Gastroesophageal sphincter (tissue), 4 donors: ENCODE results near the gene TSPAN8. TPM values are rescaled to one million over a fixed set of nuclear protein-coding genes. Genes with fewer than 3 reads are reported as not detected.

Source experiments
- ATAC-seq: fragments of 150-250 bp; one replicate; pipeline ENCODE4 v1.9.1; 2016; ENCODE audit warnings: mild to moderate bottlenecking, moderate library complexity
- H3K27ac ChIP-seq, 4 donors: fragments of 200-600 bp; sonication (generic) in 3 of 4; 1 replicate in 3 of 4; 2 replicates in 1 of 4; pipeline ENCODE4 v1.5.1; 2016 to 2019
- H3K27me3 ChIP-seq: fragments of 200-600 bp; sonication (generic); one replicate; pipeline ENCODE4 v1.5.1; 2019
- H3K36me3 ChIP-seq, 2 donors: fragments of 200-600 bp; sonication (generic); one replicate each; pipeline ENCODE4 v1.5.1; 2019; ENCODE audit warnings: control low read depth in 1 of 2
- H3K4me1 ChIP-seq, 3 donors: fragments of 200-600 bp; sonication (generic); 1 replicate in 2 of 3; 2 replicates in 1 of 3; pipeline ENCODE4 v1.5.1; 2016 to 2019; ENCODE audit warnings: control low read depth in 2 of 3
- H3K4me3 ChIP-seq, 2 donors: fragments of 200-600 bp; sonication (generic); one replicate each; pipeline ENCODE4 v1.5.1; 2019; ENCODE audit warnings: mild to moderate bottlenecking in 1 of 2, moderate library complexity in 1 of 2
- H3K9me3 ChIP-seq, 3 donors: fragments of 200-600 bp; sonication (generic); one replicate each; pipeline ENCODE4 v1.5.1; 2017 to 2019; ENCODE audit warnings: control low read depth in 2 of 3
- CTCF ChIP-seq, 4 experiments: fragments of 200-600 bp in 2 of 4; fragments of 450-650 bp in 2 of 4; sonication (generic) in 1 of 4; IDR thresholded peaks; one replicate each; pipeline ENCODE4 v1.5.1; 2017 to 2019; ENCODE audit warnings: antibody characterized with exemption in 4 of 4, mild to moderate bottlenecking in 2 of 4, moderate library complexity in 2 of 4
- EP300 ChIP-seq: sonication (generic); formaldehyde crosslinking; IDR thresholded peaks from one replicate; pipeline ENCODE4 v1.6.1; 2017; ENCODE audit warnings: antibody characterized with exemption, mild to moderate bottlenecking
- POLR2A ChIP-seq, 2 donors: fragments of 450-650 bp; IDR thresholded peaks; one replicate each; pipeline ENCODE4 v1.6.1; 2017; ENCODE audit warnings: antibody characterized with exemption in 2 of 2, mild to moderate bottlenecking in 2 of 2, moderate library complexity in 1 of 2
- POLR2AphosphoS5 ChIP-seq: sonication (generic); formaldehyde crosslinking; IDR thresholded peaks from one replicate; pipeline ENCODE4 v1.6.1; 2017; ENCODE audit warnings: antibody characterized with exemption
- WGBS, 2 donors: methylation state at CpG; one replicate each; pipeline ENCODE4 v1.1.5; 2018; ENCODE audit warnings: low coverage in 1 of 2; 5-methylcytosine and 5-hydroxymethylcytosine counted together
- total RNA-seq, 4 donors: library from RNA; depleted of rRNA; stranded (reverse); fragments of >200 nt; gene quantifications; one replicate each; pipeline ENCODE4 v1.1.0, GENCODE V29; 2016

Gene TSPAN8
- total RNA-seq, result 1 to 10 TPM in 3 of 4 donors, under 1 TPM in 1; 0.81 to 5.9 (median 3.3) TPM

- Histone ChIP-seq H3K9me3 (no peaks in the 10 kb centered on the region), H3K4me1 (no peaks in the 10 kb centered on the region), H3K4me3 (peak within 1 kb of the TSS in 1 of 2 donors; percentile 5), H3K36me3 (no peaks in the 10 kb centered on the region), H3K27ac (no peak within 1 kb of the TSS), H3K27me3 (no peaks in the 10 kb centered on the region)
- ATAC-seq, result no peak
- TF ChIP-seq CTCF (IDR thresholded peaks at IDR 0.05) (no peak), EP300 (no peak), POLR2A (IDR thresholded peaks at IDR 0.05) (no peak), POLR2AphosphoS5 (no peak)
- WGBS, 2 donors, result 56 to 63% methylated on average over 6 to 7 of the region's 7 CpGs
Measured at GRCh38 chr12:71157601-71158233, at the start of gene TSPAN8. Gene TSPAN8 (minus strand): TSS chr12:71157999. CDS start chr12:71157678, 321 bp downstream.

- no peaks in the 10 kb centered on the region for H3K36me3 ChIP-seq
- H3K27ac ChIP-seq, result no peak overlapping the region
- TF ChIP-seq EP300 (no peak), POLR2A (IDR thresholded peaks at IDR 0.05) (no peak), POLR2AphosphoS5 (no peak), CTCF (IDR thresholded peaks at IDR 0.05) (no peak)
- 71 to 94% methylated on average over 1 of the region's 1 CpG for WGBS, 2 donors
- H3K4me1 ChIP-seq, result no peaks in the 10 kb centered on the region
- ATAC-seq, result no peak
- no peaks in the 10 kb centered on the region for H3K27me3 ChIP-seq
- no peak overlapping the region for H3K4me3 ChIP-seq
- peaks cover 0 to 13% (median 0%) of the 10 kb centered on the region in 3 donors for H3K9me3 ChIP-seq
Measured at GRCh38 chr12:71201136-71201679, 43.4 kb upstream of the TSPAN8 start.

- Histone ChIP-seq H3K27me3 (no peaks in the 10 kb centered on the region), H3K9me3 (peaks cover 0 to 13% (median 0%) of the 10 kb centered on the region in 3 donors), H3K36me3 (no peaks in the 10 kb centered on the region), H3K4me1 (no peaks in the 10 kb centered on the region), H3K27ac (no peak overlapping the region), H3K4me3 (no peak overlapping the region)
- no peak for TF ChIP-seq POLR2AphosphoS5
- TF ChIP-seq CTCF (IDR thresholded peaks at IDR 0.05), result no peak
- WGBS, 2 donors, result 59 to 83% methylated on average over 2 of the region's 2 CpGs
- no peak for ATAC-seq
Measured at GRCh38 chr12:71200706-71201105, 42.9 kb upstream of the TSPAN8 start.

- H3K27ac ChIP-seq, result no peak overlapping the region
- no peaks in the 10 kb centered on the region for H3K4me1 ChIP-seq
- no peaks in the 10 kb centered on the region for H3K36me3 ChIP-seq
- no peak overlapping the region for H3K4me3 ChIP-seq
- TF ChIP-seq EP300 (no peak), POLR2A (IDR thresholded peaks at IDR 0.05) (no peak), CTCF (IDR thresholded peaks at IDR 0.05) (no peak), POLR2AphosphoS5 (no peak)
- ATAC-seq, result no peak
- no peaks in the 10 kb centered on the region for H3K27me3 ChIP-seq
- H3K9me3 ChIP-seq, result peaks cover 0 to 3% (median 0%) of the 10 kb centered on the region in 3 donors
Measured at GRCh38 chr12:71197460-71197859, 39.7 kb upstream of the TSPAN8 start.

- no peak for ATAC-seq
- no peak overlapping the region for H3K4me3 ChIP-seq
- H3K36me3 ChIP-seq, result no peaks in the 10 kb centered on the region
- H3K9me3 ChIP-seq, result no peaks in the 10 kb centered on the region
- no peaks in the 10 kb centered on the region for H3K4me1 ChIP-seq
- no peaks in the 10 kb centered on the region for H3K27me3 ChIP-seq
- 48 to 69% methylated on average over 3 to 5 of the region's 5 CpGs for WGBS, 2 donors
- TF ChIP-seq POLR2A (IDR thresholded peaks at IDR 0.05) (no peak), CTCF (IDR thresholded peaks at IDR 0.05) (no peak), EP300 (no peak), POLR2AphosphoS5 (no peak)
- no peak overlapping the region for H3K27ac ChIP-seq
Measured at GRCh38 chr12:71195338-71195896, 37.6 kb upstream of the TSPAN8 start.
